ENCODE measurements around the gene FBXO31.

The FBXO31 gene, protein sequence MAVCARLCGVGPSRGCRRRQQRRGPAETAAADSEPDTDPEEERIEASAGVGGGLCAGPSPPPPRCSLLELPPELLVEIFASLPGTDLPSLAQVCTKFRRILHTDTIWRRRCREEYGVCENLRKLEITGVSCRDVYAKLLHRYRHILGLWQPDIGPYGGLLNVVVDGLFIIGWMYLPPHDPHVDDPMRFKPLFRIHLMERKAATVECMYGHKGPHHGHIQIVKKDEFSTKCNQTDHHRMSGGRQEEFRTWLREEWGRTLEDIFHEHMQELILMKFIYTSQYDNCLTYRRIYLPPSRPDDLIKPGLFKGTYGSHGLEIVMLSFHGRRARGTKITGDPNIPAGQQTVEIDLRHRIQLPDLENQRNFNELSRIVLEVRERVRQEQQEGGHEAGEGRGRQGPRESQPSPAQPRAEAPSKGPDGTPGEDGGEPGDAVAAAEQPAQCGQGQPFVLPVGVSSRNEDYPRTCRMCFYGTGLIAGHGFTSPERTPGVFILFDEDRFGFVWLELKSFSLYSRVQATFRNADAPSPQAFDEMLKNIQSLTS

DNA sequence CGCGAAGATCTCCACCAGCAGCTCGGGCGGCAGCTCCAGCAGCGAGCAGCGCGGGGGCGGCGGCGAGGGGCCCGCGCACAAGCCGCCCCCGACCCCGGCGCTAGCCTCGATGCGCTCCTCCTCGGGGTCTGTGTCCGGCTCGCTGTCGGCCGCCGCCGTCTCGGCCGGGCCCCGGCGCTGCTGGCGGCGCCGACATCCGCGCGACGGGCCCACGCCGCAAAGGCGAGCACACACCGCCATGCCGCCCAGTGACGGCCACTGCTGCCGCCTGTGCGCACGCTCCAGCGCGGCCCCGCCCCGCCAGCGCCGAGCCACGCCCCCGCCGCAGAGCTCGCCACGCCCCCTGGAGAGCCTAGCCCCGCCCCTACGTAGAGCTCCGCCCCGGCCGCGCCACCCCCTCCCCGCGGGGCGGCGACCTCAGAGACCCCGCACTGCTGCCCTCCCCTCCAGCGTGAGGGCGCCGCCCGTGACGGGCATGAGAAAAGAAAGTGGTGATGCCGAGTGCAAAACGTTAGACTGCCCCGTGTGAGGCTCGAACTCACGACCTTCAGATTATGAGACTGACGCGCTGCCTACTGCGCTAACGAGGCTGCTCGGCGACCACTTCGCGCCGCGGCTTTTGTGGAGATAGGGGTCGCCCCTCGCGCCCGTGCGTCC lies at the start of gene FBXO31:
Gene FBXO31 (minus strand): TSS at position 272 of the 657 bp plus-strand sequence. CDS start 32 bp downstream, at position 240.
- DNase-seq, result peak; percentile 56

DNA sequence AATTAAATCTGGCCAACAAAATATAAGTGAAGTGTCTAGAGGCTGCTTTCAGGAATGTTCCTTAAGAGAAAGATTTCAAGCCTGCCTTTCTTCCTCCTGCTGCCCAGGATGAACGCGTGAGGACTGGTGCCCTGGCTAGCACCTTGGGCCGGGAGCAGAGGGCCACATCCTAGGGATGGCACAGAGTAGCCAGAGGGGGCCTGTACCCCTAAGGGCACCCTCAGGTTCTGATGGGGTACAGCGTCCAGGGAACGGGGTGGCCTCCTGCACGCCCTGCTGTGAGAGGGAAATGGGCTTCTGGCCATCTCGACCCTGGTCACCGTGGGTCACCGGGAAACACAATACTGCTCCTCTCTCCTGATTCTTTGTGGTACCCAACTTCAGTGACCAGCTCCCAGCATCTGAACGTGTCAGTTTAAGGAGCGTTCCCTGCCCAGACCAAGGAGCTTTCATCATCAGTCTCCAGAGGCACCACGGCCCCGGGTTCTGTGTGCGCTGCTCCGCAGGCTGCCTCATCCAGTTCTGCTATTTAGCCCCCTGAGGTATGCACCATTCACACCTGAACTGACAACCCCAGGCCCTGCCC lies 48.8 kb upstream of the FBXO31 start:
- DNase-seq, result no peak

GRCh38 chr16:87431926-87432325 lies 48.4 kb upstream of the FBXO31 start:
- no peak for DNase-seq

GRCh38 chr16:87426423-87427215 lies 43.0 kb upstream of the FBXO31 start:
- DNase-seq, result no peak

- no peak for DNase-seq
Measured at GRCh38 chr16:87425941-87426340, 42.4 kb upstream of the FBXO31 start.

DNA sequence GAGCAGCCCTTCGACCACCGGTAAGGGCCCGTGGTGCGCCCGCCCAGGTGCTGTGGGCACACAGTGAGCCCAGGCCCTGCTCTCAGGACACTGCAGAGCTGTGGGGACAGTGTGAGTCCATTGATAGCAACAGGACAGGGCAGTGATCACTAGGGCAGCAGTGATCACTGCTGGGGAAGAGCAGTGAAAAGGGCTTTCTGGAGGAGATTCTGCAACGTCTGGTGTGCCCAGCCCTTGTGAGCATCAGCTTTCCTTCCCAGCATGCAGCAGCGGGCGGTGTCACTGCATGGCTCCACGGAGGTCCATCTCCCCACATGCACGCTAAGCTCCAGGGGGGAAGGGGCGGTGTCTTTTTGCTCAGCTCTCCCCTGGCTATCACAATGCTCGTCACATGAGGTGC lies 40.7 kb upstream of the FBXO31 start:
- DNase-seq, result no peak

DNA sequence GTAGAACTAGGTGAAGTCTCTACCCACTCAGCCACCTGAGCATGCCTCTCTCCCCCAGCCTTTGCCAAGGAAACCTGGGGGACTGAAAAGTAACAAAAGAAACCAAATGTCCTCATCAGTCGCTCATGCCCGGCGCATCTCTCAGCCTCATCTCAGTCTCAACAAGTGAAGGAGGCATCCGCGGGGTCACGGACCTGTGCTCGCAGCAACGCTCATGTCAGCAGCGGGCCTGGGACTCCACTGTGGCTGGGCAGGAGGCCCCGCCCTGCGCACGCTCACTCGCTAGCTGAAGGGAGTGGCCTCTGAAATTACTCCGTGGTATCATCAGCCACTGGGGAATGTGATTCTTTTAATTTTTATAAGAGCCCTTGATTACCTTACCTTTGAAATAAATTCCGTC lies 39.9 kb upstream of the FBXO31 start:
- no peak for DNase-seq

DNA sequence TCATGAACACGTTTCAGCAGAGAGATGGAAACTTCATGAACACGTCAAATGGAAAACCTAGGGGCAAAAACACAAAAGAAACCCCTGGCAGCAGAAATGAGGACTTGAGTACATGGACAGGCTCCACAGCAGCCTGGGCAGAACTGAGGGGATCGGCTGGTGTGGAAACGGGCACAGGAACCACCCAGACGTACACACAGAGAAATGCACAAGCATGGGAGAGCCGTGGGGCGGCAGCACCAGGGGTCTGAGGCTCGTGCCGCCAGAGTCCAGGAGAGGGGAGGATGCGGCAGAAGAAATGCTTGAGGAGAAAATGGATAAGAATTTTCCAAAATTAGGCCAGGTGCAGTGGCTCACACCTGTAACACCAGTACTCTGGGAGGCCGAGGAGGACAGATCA lies 38.5 kb upstream of the FBXO31 start:
- DNase-seq, result no peak

- DNase-seq, result no peak
Measured at GRCh38 chr16:87421003-87421912, 37.7 kb upstream of the FBXO31 start.

DNA sequence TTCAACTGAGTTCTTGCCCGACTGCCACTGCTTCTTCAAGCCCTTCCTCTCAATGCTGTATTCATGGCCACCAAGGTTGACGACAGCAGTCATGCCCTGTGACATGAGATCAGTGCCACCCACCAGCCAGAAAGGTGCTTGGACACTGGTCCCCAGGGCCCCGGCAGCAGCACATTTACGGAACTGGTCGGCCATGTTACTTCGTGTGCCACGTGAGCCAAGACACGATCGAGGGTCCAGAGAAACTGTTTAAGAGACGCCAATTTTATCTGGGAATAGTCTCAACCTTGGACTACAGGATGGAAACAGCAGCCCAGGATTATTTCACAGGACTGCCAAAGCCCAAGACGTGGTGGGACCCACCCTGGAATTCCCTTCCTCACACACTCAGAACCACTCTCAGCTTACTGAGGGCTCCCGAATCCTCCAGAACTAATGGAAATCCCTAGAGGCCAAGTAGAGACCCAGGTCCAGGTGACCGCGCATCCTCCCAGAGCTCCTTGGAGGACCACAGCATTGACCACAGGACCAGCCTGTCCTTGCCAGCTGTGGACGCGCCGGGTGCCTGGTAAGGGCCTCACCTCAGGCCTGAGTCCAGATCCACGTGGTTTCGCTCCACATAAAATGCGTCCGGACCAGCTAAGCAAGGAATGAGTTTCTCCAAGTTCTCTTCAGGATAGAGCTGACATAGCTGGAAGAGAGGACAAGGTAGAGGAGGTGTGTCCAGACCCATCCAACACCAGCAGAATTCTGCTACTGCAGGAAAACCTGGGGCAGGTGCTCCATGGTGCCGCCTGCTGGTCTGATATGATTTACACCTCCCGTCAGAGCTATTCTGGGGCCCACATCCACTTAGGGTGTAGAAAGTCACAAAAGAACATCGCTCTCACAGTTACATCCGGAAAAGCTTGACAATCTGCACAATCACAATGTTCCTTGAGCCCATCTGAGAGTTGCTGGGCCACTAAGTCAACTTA lies 36.7 kb upstream of the FBXO31 start:
- DNase-seq, result no peak

DNA sequence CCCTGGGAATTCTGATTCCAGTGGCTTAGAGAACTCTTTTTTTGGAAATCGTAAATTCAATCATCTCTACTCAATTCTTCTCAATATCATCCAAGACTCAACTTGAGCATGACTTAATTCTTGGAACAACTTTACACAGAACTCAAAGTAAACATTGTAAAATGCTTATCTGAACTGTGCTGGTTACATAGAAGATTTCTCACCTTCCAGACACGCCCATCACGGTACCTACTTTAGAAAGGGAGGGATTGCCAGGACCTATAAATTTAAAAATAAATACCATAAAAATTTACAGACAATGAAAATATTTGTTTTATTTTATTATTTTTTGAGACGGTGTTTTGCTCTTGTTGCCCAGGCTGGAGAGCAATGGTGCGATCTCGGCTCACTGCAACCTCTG lies 35.1 kb upstream of the FBXO31 start:
- no peak for DNase-seq

GRCh38 chr16:87418216-87418615 lies 34.6 kb upstream of the FBXO31 start:
- no peak for DNase-seq

DNA sequence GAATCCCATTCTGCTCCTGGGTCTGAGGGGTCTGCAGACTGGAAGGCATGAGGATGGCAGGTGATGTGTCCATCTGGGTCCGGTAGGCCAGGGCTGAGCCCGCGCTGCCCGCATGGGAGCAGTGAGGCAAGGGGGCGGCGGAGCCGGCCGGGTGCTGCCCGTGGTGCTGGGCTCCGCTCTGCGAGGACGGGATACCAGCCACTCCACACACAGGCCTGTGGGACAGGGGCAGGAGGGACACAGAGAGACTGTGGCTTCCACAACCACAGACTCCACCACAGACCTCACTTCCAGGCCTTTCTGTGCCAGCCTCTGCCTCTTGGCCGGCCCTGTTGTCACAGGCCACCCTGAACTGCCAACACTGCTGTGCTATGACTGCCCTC lies 33.9 kb upstream of the FBXO31 start:
- no peak for DNase-seq

GRCh38 chr16:87416826-87417527 lies 33.4 kb upstream of the FBXO31 start:
- no peak for DNase-seq

GRCh38 chr16:87415441-87415840 lies 31.9 kb upstream of the FBXO31 start:
- DNase-seq, result no peak

DNA sequence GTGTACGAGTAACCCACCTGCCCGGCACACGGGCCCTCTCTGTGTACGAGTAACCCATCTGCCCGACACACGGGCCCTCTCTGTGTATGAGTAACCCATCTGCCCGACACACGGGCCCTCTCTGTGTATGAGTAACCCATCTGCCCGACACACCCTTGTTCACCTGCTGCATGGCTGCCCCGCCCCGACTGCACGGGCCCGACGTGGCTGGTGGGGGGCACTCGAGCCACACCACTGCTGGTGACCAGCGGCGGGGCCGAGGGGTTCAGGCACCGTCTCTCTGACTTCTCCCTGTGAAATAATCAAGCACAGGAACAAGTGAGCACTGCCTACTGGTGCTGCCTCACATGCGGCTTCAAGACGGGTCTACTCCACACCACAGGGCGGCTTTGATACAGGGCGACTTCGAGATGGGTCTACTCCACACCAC lies 30.7 kb upstream of the FBXO31 start:
- DNase-seq, result no peak

- no peak for DNase-seq
Measured at GRCh38 chr16:87412996-87413421, 29.4 kb upstream of the FBXO31 start.

- no peak for DNase-seq
Measured at GRCh38 chr16:87412371-87412995, 28.9 kb upstream of the FBXO31 start.
